Measurements from ENCODE around the gene CXCL16. TPM values are rescaled to one million over a fixed set of nuclear protein-coding genes. Genes with fewer than 3 reads are reported as not detected.

The CXCL16 gene
- total RNA-seq, 1 experiment from 2014 or later = 4.5 TPM

- Histone ChIP-seq H3K14ac (ENCODE audit: insufficient read depth, low read length) (no peak overlapping the region), H4K5ac (ENCODE audit: insufficient read length, low read depth, low read length) (no peak overlapping the region), H2BK12ac (ENCODE audit: insufficient read length, low read depth, low read length) (no peak overlapping the region), H3K9me3 (ENCODE audit: control insufficient read depth, low read depth, low read length) (no peaks in the 10 kb centered on the region), H3K9ac (ENCODE audit: extremely low read depth, insufficient read length, low read length) (no peak overlapping the region), H3K27me3 (ENCODE audit: insufficient read depth, low read length) (no peaks in the 10 kb centered on the region), H3K79me1 (ENCODE audit: insufficient read depth, low read depth, low read length, poor library complexity, severe bottlenecking) (no peaks in the 10 kb centered on the region), H2BK5ac (ENCODE audit: insufficient read length, low read length) (no peak overlapping the region), H3K27ac (ENCODE audit: insufficient read length, low read depth, low read length) (no peak overlapping the region), H3K56ac (ENCODE audit: insufficient read length, low read depth, low read length) (no peak overlapping the region), H3K4ac (ENCODE audit: low read depth, low read length) (no peak overlapping the region), H4K20me1 (ENCODE audit: control insufficient read depth, insufficient read depth, insufficient read length) (no peaks in the 10 kb centered on the region), H3K4me2 (ENCODE audit: insufficient read depth, insufficient read length, low read length) (no peak overlapping the region), H3K18ac (ENCODE audit: insufficient read length, low read depth, low read length) (no peak overlapping the region), H2AFZ (ENCODE audit: low read length) (no peak overlapping the region), H2BK120ac (ENCODE audit: low read depth, low read length, poor library complexity, severe bottlenecking) (no peak overlapping the region), H4K91ac (ENCODE audit: insufficient read length, low read depth, low read length) (no peak overlapping the region), H2BK15ac (ENCODE audit: low read depth, low read length) (no peak overlapping the region), H3K23me2 (ENCODE audit: insufficient read length, low read depth, low read length, poor library complexity, severe bottlenecking) (no peaks in the 10 kb centered on the region), H2AK5ac (ENCODE audit: insufficient read length, low read length) (no peak overlapping the region), H3T11ph (ENCODE audit: low read length) (no peak overlapping the region), H2BK20ac (ENCODE audit: low read depth, low read length, poor library complexity, severe bottlenecking) (no peak overlapping the region), H3K23ac (ENCODE audit: insufficient read length, low read depth, low read length) (no peak overlapping the region), H3K79me2 (ENCODE audit: insufficient read depth, low read length) (no peaks in the 10 kb centered on the region), H4K8ac (replicated peaks; ENCODE audit: insufficient read length, low read depth, low read length) (no peak overlapping the region), H3K4me1 (ENCODE audit: insufficient read depth, low read length) (no peaks in the 10 kb centered on the region)
- no peak overlapping the region; a peak in 1 of 5 replicates for H3K4me3 Mint-ChIP-seq
- H3K36me3 Mint-ChIP-seq (ENCODE audit: insufficient read depth in 1 of 3, low read depth in 3 of 3) = peaks cover 5 to 36% (median 32%) of the 10 kb centered on the region in 3 experiments; a peak in 6 of 7 replicates
- H3K27ac Mint-ChIP-seq = peak overlapping the region in 2 of 3 experiments; percentile 14 to 35; a peak in 2 of 7 replicates
- no CpG with 5 or more reads among the region's 16 CpGs for WGBS (ENCODE audit: extremely low coverage, insufficient read length, low lambda C conversion rate)
- H3K4me1 Mint-ChIP-seq = no peaks in the 10 kb centered on the region; a peak in 1 of 4 replicates
- TF ChIP-seq CTCF (conservative IDR thresholded peaks at IDR 0.05) = no peak
- DNase-seq = no peak
- H3K9me3 Mint-ChIP-seq = no peaks in the 10 kb centered on the region; a peak in 1 of 5 replicates
- H3K27me3 Mint-ChIP-seq (ENCODE audit: low read depth) = peaks cover 8% of the 10 kb centered on the region
Observed at GRCh38 chr17:4722678-4723240, 17.0 kb downstream of the CXCL16 start.

Measured in H9 (cell line).